Measurements from ENCODE around the gene C4B.

GRCh38 chr6:32082935-32083334 is 68.3 kb downstream of the C4B start:
- no peak for TF ChIP-seq CTCF (IDR thresholded peaks at IDR 0.05)
- TF ChIP-seq POLR2AphosphoS5 (IDR thresholded peaks at IDR 0.05) = no peak
- TF ChIP-seq POLR2A (IDR thresholded peaks at IDR 0.05) = no peak

Data from prostate gland (tissue), 2 donors.